OCI-LY1 (cell line): ENCODE measurements around the gene STK38.
A peak's percentile ranks its signal among the peaks of the same experiment; 100 is the strongest.

Source experiments
- H2AFZ ChIP-seq: fragments of 200-600 bp; sonication (generic), shearing (Covaris generic); 2 replicates; pipeline ENCODE4 v1.6.0; 2014; ENCODE audit warnings: antibody characterized with exemption, mild to moderate bottlenecking, low read length
- H3F3A ChIP-seq: fragments of 200-600 bp; sonication (generic), shearing (Covaris generic); 2 replicates; pipeline ENCODE4 v1.6.0; 2014; ENCODE audit warnings: mild to moderate bottlenecking, antibody characterized with exemption, low read length, moderate library complexity; ENCODE audit not compliant: insufficient read depth
- H3K27ac ChIP-seq: fragments of 200-600 bp; sonication (generic); 2 replicates; pipeline ENCODE4 v1.5.1; 2014; ENCODE audit warnings: low read length, mixed run types, mild to moderate bottlenecking, low read depth; ENCODE audit not compliant: poor library complexity, severe bottlenecking
- H3K27me3 ChIP-seq: fragments of 200-600 bp; sonication (generic); 2 replicates; pipeline ENCODE4 v1.6.0; 2014; ENCODE audit warnings: antibody characterized with exemption, mild to moderate bottlenecking, low read length, moderate library complexity; ENCODE audit not compliant: insufficient read depth
- H3K36me3 ChIP-seq: fragments of 200-600 bp; sonication (generic); 2 replicates; pipeline ENCODE4 v1.6.1; 2014; ENCODE audit warnings: mild to moderate bottlenecking, antibody characterized with exemption, low read length, moderate library complexity, mixed read lengths; ENCODE audit not compliant: insufficient read depth
- H3K4me1 ChIP-seq: fragments of 200-600 bp; sonication (generic); 2 replicates; pipeline ENCODE4 v1.5.1; 2014; ENCODE audit warnings: mild to moderate bottlenecking, low read length, moderate library complexity; ENCODE audit not compliant: insufficient read depth, severe bottlenecking
- H3K4me2 ChIP-seq: fragments of 200-600 bp; sonication (generic), shearing (Covaris generic); 2 replicates; pipeline ENCODE4 v1.6.1; 2014; ENCODE audit warnings: low read length
- H3K4me3 ChIP-seq: fragments of 200-600 bp; sonication (generic); 2 replicates; pipeline ENCODE4 v1.5.1; 2014; ENCODE audit warnings: low read length, low read depth, mild to moderate bottlenecking, mixed read lengths; ENCODE audit not compliant: poor library complexity, severe bottlenecking
- H3K79me2 ChIP-seq: fragments of 200-600 bp; shearing (Covaris generic); 2 replicates; pipeline ENCODE4 v1.6.1; 2016; ENCODE audit warnings: mixed run types, low read length, mixed read lengths; ENCODE audit not compliant: insufficient read depth
- H3K9ac ChIP-seq: fragments of 200-600 bp; sonication (generic), shearing (Covaris generic); 2 replicates; pipeline ENCODE4 v1.6.1; 2014; ENCODE audit warnings: mild to moderate bottlenecking, low read length, mixed read lengths
- H3K9me2 ChIP-seq: fragments of 200-600 bp; sonication (generic), shearing (Covaris generic); 2 replicates; pipeline ENCODE4 v1.6.1; 2014; ENCODE audit warnings: low read depth, mild to moderate bottlenecking, low read length, mixed read lengths
- H3K9me3 ChIP-seq: fragments of 200-600 bp; shearing (Covaris generic); 2 replicates; pipeline ENCODE4 v1.6.1; 2014; ENCODE audit warnings: low read length, mixed read lengths
- H4K20me1 ChIP-seq: fragments of 200-600 bp; sonication (generic), shearing (Covaris generic); 2 replicates; pipeline ENCODE4 v1.6.0; 2016; ENCODE audit warnings: mild to moderate bottlenecking, low read length; ENCODE audit not compliant: insufficient read depth
- EZH2 ChIP-seq: fragments of 200-600 bp; sonication (generic), shearing (Covaris generic); IDR thresholded peaks from 2 replicates; pipeline ENCODE4 v1.8.0; 2017; ENCODE audit warnings: borderline replicate concordance, mixed run types, mild to moderate bottlenecking, antibody characterized with exemption, low read length, moderate library complexity, mixed read lengths
- TF ChIP-seq, protein P1 (sequence below): fragments of 200-600 bp; sonication (generic), shearing (Covaris generic); IDR thresholded peaks from 2 replicates; pipeline ENCODE4 v1.5.1; 2017; ENCODE audit warnings: mild to moderate bottlenecking, antibody characterized with exemption, low read length, moderate library complexity, mixed read lengths

STK38 gene

DNA sequence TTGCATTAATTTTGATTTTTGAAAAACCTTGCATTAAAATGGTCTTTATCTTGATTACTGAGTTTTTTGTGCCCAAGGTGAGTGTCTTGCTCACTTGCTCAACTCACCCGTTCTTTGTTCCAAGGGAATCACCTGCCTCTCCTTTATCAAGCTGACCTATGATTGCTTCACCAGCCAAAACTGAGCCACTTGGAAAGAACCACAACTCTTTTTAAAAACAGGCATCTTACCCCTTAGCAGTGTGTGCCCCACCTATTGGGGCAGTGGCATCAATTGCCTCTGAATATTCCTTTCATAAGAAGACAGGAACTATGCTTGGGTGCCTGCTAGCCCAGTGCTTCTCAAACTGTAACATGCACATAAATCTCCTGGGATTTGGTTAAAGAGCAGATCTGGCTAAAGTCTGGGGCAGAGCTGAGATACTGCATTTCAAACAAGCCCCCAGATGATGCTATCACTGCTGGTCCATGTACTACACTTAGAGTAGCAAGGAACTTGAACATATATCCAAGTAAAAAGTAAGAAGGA, 3.3 kb upstream of the STK38 start:
- Histone ChIP-seq H4K20me1 (no peaks in the 10 kb centered on the region), H3K79me2 (peaks cover 16% of the 10 kb centered on the region), H3K9me2 (no peaks in the 10 kb centered on the region), H3K36me3 (no peaks in the 10 kb centered on the region), H3F3A (no peaks in the 10 kb centered on the region), H3K4me3 (no peak overlapping the region), H3K27me3 (no peaks in the 10 kb centered on the region), H3K27ac (peak overlapping the region; percentile 9), H3K9ac (no peak overlapping the region), H3K4me1 (peaks cover 36% of the 10 kb centered on the region), H3K4me2 (peak overlapping the region; percentile 37), H3K9me3 (no peaks in the 10 kb centered on the region), H2AFZ (no peak overlapping the region)
- TF ChIP-seq, protein P1, sequence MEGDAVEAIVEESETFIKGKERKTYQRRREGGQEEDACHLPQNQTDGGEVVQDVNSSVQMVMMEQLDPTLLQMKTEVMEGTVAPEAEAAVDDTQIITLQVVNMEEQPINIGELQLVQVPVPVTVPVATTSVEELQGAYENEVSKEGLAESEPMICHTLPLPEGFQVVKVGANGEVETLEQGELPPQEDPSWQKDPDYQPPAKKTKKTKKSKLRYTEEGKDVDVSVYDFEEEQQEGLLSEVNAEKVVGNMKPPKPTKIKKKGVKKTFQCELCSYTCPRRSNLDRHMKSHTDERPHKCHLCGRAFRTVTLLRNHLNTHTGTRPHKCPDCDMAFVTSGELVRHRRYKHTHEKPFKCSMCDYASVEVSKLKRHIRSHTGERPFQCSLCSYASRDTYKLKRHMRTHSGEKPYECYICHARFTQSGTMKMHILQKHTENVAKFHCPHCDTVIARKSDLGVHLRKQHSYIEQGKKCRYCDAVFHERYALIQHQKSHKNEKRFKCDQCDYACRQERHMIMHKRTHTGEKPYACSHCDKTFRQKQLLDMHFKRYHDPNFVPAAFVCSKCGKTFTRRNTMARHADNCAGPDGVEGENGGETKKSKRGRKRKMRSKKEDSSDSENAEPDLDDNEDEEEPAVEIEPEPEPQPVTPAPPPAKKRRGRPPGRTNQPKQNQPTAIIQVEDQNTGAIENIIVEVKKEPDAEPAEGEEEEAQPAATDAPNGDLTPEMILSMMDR: no peak
- TF ChIP-seq EZH2: no peak

DNA sequence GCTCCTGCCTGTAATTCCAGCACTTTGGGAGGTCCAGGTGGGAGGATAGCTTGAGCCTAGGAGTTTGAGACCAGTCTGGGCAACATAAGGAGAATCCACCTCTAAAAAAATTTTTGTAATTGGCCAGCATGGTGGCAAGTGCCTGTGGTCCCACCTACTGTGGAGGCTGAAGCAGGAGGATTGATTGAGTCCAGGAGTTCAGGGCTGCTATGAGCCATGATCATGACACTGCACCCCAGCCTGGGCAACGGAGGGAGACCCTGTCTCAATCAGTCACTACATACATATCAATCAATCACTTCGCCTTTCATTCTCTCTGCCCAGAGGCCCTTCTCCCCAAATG, 1.1 kb upstream of the STK38 start:
- no peak overlapping the region for H3K4me3 ChIP-seq
- H3K36me3 ChIP-seq: peaks cover 10% of the 10 kb centered on the region; the same call in 1 of the 2 replicates
- H3F3A ChIP-seq: no peaks in the 10 kb centered on the region
- H3K79me2 ChIP-seq: peaks cover 37% of the 10 kb centered on the region
- H3K9me3 ChIP-seq: no peaks in the 10 kb centered on the region
- no peak overlapping the region; the same call in 1 of the 2 replicates for H2AFZ ChIP-seq
- no peaks in the 10 kb centered on the region for H3K9me2 ChIP-seq
- H3K9ac ChIP-seq: no peak overlapping the region
- no peak overlapping the region for H3K4me2 ChIP-seq
- peaks cover 54% of the 10 kb centered on the region for H3K4me1 ChIP-seq
- H4K20me1 ChIP-seq: no peaks in the 10 kb centered on the region
- TF ChIP-seq EZH2: no peak
- H3K27me3 ChIP-seq: no peaks in the 10 kb centered on the region
- H3K27ac ChIP-seq: peak overlapping the region; percentile 56

GRCh38 chr6:36547646-36548400, 544 bp upstream of the STK38 start:
- no peaks in the 10 kb centered on the region for H3K9me2 ChIP-seq
- H3K79me2 ChIP-seq: peaks cover 39% of the 10 kb centered on the region
- peak overlapping the region; percentile 95 for H3K4me2 ChIP-seq
- no peaks in the 10 kb centered on the region for H3K27me3 ChIP-seq
- peak overlapping the region; percentile 56 for H3K27ac ChIP-seq
- H3F3A ChIP-seq: no peaks in the 10 kb centered on the region
- peak overlapping the region; percentile 49 for H3K9ac ChIP-seq
- H4K20me1 ChIP-seq: no peaks in the 10 kb centered on the region
- peaks cover 10% of the 10 kb centered on the region; the same call in 1 of the 2 replicates for H3K36me3 ChIP-seq
- peak overlapping the region; percentile 19; the same call in 1 of the 2 replicates for H2AFZ ChIP-seq
- peaks cover 54% of the 10 kb centered on the region for H3K4me1 ChIP-seq
- TF ChIP-seq, protein P1: no peak
- no peak for TF ChIP-seq EZH2
- H3K4me3 ChIP-seq: peak overlapping the region; percentile 90
- no peaks in the 10 kb centered on the region for H3K9me3 ChIP-seq
